HG03175 (cell line): ENCODE data around the gene LSM3.

Source experiments
- ATAC-seq: cut with Tn5 transposase; IDR thresholded peaks from one replicate; pipeline ENCODE4 v1.9.1; 2021; ENCODE audit warnings: mild to moderate bottlenecking, moderate library complexity; ENCODE audit not compliant: unreplicated experiment

The LSM3 gene

GRCh38 chr3:14156843-14157561 lies 21.6 kb upstream of the LSM3 start:
- ATAC-seq, result no peak

- ATAC-seq, result no peak
Observed at GRCh38 chr3:14157951-14158350, 20.7 kb upstream of the LSM3 start.

- ATAC-seq, result no peak
Observed at GRCh38 chr3:14158370-14158769, 20.2 kb upstream of the LSM3 start.

- no peak for ATAC-seq
Observed at GRCh38 chr3:14159426-14159825, 19.2 kb upstream of the LSM3 start.

GRCh38 chr3:14161282-14161681 lies 17.3 kb upstream of the LSM3 start:
- no peak for ATAC-seq

- ATAC-seq, result no peak
Observed at GRCh38 chr3:14162178-14162577, 16.4 kb upstream of the LSM3 start.

GRCh38 chr3:14166877-14167603 lies 11.6 kb upstream of the LSM3 start:
- ATAC-seq, result no peak

GRCh38 chr3:14169435-14169834 lies 9.2 kb upstream of the LSM3 start:
- ATAC-seq, result no peak

- ATAC-seq, result no peak
Observed at GRCh38 chr3:14169871-14170270, 8.7 kb upstream of the LSM3 start.

GRCh38 chr3:14170531-14171159 lies 8.0 kb upstream of the LSM3 start:
- ATAC-seq, result no peak

GRCh38 chr3:14172496-14172895 lies 6.1 kb upstream of the LSM3 start:
- ATAC-seq, result no peak

GRCh38 chr3:14174483-14174882 lies 4.1 kb upstream of the LSM3 start:
- no peak for ATAC-seq

GRCh38 chr3:14175383-14176037 lies 3.1 kb upstream of the LSM3 start:
- no peak for ATAC-seq

- no peak for ATAC-seq
Observed at GRCh38 chr3:14177580-14178246, 904 bp upstream of the LSM3 start.

- no peak for ATAC-seq
Observed at GRCh38 chr3:14179114-14179465, 473 bp downstream of the LSM3 start.

GRCh38 chr3:14179795-14180194 lies 1.2 kb downstream of the LSM3 start:
- ATAC-seq, result no peak

- no peak for ATAC-seq
Observed at GRCh38 chr3:14181253-14181652, 2.6 kb downstream of the LSM3 start.

GRCh38 chr3:14183015-14183577 lies 4.5 kb downstream of the LSM3 start:
- no peak for ATAC-seq

GRCh38 chr3:14186854-14187458 lies 8.3 kb downstream of the LSM3 start:
- no peak for ATAC-seq

GRCh38 chr3:14188041-14188754 lies 9.6 kb downstream of the LSM3 start:
- no peak for ATAC-seq
